GM18907 (cell line): Measurements from ENCODE around the gene KCND2.
"Not testable (repeated sequence)": the region's sequence is repeated elsewhere in the genome, so short reads cannot be mapped to it uniquely, and the experiment has no call there.

Source experiments
- ATAC-seq: cut with Tn5 transposase; IDR thresholded peaks from one replicate; pipeline ENCODE4 v1.9.1; 2021; ENCODE audit warnings: mild to moderate bottlenecking, moderate library complexity; ENCODE audit not compliant: unreplicated experiment

Gene KCND2

DNA sequence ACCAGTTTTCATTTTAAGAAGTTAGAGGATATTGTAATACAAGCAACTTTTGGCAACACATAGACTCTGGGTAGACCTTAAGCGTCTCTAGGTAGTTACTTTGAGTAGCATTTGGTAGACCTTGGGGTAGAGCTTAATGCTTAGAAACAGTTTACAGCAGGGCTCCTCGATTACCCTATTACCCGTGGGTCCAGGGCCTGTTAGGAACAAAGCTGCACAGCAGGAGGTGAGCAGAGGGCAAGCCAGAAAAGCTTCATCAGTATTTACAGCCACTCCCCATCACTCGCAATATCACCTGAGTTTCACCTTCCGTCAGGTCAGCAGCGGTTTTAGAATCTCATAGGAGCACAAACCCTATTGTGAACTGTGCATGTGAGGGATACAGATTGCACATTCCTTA is 411.5 kb downstream of the KCND2 start:
- no peak for ATAC-seq

GRCh38 chr7:120691915-120692314 is 418.9 kb downstream of the KCND2 start:
- no peak for ATAC-seq

DNA sequence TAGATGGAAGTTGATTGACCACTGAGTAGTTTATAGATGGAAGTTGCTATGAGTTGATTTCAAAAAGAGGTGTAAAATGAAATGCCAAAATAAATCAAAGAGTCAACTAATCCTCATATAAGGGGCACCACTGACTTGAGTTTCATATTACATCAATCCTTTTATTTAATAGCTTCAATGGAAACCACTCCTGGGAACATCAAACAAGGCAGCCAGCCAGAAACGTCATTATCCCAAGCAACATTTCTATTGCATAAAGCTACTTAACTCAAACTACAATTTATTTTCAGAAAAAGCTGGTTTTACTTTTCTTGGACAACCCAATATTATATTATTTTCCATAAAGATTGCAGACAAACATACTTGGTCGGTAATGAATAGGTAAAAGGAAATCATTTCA is 422.9 kb downstream of the KCND2 start:
- ATAC-seq, result no peak

DNA sequence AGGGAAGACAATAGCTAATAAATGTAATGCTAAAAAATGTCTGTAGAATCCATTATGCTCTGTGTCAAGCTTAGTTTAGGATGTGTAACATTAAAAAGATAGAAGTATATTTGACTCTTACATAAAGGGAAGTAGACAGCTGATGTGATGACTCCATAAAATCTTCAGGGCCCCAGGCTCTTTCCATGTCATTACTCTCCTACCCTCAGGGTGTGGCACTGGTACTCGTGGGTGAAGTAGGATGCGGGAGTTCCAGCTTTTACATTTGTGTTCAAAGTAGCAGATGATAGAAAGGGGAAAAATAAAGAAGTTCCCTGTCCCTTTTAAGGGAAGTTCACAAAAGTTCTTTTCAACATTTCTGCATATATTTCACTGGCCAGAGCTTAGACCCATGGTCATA is 427.8 kb downstream of the KCND2 start:
- no peak for ATAC-seq

- ATAC-seq, result not testable (repeated sequence)
Measured at GRCh38 chr7:120702408-120702807, 429.4 kb downstream of the KCND2 start.

DNA sequence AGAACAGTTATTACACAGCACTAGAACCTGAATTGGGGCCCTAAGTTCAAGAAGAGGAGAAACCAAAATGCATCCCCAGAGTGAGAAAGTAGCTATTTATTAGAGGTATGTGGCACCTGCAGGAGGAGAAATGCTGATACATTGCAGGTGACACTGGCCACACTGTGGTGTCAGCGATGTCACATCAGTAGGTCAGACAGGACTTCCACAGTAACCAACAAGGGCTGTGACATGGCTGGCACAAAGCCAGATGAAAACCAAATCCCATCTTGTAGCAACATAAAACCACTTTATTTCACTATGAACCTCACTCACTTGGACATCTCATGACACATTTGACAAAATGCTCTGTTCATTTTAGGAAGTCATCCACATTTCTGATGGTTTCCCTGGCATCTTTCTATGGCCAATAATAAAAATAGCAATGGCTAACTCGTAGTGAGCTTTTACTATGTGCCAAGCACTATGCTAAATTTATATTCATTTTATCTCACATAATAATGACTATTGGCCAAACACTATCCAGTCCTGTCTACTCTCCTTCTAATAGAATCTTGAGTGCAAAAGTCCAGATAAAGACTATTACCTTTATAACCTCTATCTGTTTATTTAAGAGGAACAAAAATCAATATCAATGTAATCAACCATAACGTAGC is 430.7 kb downstream of the KCND2 start:
- no peak for ATAC-seq

DNA sequence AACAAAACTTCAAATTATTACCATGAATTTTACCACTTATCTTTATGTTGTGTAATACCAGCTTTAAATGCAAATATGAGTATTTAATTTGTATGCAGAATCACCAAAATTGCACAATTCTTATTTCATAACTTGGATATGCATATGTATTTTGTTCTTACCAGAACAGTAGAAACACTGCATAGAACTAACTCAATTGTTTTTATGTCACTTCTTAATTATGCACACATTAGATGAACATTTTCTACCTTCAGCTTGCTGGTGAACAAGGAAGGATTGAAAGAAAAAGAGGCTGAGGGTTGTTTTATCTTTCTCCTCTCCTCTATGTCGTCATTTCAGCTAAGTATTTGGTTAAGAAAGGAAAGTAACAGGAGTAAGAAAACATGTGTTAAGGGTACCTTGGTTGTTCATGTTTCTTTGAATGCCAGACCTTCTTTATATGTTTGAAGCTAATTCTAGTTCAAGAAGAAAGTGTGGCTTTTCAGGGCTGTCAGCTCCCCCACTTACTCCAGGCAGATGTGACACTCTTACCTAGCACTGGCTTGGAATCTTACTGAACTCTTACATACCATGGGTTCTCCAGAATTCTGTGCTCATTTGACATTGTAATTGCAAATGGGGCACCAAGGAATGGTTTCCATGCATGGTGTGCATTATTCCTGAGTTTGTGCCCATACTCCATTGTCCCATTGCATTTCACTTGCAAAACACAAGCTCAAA is 436.4 kb downstream of the KCND2 start:
- no peak for ATAC-seq

- no peak for ATAC-seq
Measured at GRCh38 chr7:120709972-120710320, 437.0 kb downstream of the KCND2 start.

- ATAC-seq, result no peak
Measured at GRCh38 chr7:120714945-120715344, 442.0 kb downstream of the KCND2 start.

GRCh38 chr7:120716307-120716706 is 443.3 kb downstream of the KCND2 start:
- no peak for ATAC-seq

DNA sequence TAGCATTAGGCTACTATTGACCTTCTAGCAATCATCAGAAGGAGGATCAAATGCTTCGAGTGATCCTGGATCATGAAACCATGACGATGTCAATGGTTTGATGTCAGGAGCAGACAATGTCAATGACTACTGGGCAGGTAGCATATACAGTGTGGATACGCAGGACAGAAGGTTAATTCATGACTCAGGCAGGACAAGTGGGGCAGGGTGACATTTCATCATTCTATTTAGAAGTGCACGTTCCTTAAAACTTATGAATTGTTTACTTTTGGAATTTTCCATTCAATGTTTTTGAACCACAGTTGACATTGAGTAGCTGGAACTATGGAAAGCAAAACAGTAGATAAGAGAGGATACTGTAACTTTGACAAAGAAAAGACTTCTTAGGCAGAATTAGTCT is 444.2 kb downstream of the KCND2 start:
- ATAC-seq, result no peak

GRCh38 chr7:120718361-120718760 is 445.4 kb downstream of the KCND2 start:
- no peak for ATAC-seq

GRCh38 chr7:120720317-120720716 is 447.3 kb downstream of the KCND2 start:
- ATAC-seq, result no peak

- ATAC-seq, result no peak
Measured at GRCh38 chr7:120723465-120724385, 450.8 kb downstream of the KCND2 start.

DNA sequence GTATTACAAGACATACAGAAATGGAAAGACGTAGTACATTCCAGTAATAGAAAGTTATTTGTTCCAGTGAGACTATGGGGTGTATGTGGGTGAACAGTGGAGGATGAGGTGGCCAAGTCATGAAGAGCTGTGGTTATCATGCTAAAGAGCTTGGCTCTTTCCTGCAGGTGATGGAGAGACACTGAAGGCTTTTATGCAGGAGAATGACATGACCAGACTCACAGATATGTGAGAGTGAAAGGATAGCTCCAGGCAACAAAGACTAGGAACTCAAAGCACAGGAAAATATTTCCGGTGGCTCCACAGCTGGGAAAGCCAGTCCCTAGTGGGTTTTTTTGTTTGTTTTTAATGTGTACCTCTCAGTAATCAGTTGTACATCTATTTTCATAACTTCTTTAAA is 451.5 kb downstream of the KCND2 start:
- ATAC-seq, result no peak

DNA sequence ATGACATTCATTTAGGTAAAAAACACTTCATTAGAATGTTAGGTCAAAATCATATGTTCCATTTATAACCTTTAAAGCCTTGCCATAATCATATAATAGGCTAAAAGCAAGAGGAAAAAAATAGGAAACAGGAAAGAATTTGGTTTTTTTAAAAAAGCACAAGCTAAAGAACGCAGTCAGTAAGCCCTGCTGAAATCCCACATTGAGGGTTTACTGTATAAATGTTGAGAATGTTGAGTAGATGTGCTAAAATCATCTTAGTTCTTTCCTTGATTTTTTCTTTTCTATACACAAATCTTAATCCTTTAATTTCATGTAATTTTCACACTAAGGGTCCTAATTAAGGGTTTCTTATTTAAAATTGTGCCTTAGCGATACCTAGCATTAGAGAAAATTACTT is 452.0 kb downstream of the KCND2 start:
- ATAC-seq, result no peak

GRCh38 chr7:120725376-120726039 is 452.5 kb downstream of the KCND2 start:
- ATAC-seq, result no peak

GRCh38 chr7:120729245-120729644 is 456.3 kb downstream of the KCND2 start:
- ATAC-seq, result no peak

GRCh38 chr7:120731271-120731670 is 458.3 kb downstream of the KCND2 start:
- no peak for ATAC-seq

DNA sequence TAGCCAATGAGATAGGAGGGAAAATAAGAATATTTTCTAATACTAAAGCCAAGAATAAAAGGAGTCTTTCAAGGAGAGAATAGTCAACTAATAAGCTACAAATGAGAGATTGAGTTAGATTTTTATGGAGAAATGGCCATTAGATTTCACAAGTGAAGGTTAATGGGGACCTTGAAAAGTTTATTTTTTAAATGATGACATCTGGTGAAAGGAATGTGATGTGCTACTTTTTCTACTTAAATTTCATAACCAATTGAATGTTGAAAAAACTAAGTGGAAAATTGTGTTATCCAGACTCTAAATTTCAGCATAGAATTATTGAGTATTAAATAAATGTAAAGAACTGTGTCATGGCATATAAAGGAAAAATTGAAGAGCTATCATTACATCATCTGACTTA is 459.3 kb downstream of the KCND2 start:
- no peak for ATAC-seq

DNA sequence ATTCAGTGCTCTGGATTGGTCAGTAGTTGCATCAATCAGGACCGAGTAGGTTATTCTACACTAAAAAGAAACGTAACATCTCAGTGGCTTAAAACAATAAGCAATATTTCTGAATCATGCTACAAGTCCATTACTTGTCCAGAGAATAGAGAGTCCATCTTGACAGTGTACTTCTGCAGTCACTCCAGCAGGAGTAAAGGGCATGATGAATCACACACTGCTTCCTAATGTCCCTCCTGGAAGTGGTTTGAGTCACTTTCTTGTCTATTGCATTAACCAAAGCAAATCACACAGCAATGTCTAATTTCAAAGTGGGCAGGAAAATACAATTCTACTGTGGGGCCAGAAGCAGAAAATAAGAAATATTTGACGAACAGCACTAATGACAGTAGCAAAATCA is 460.2 kb downstream of the KCND2 start:
- ATAC-seq, result no peak
